ENCODE measurements around the gene PSMD9. TPM values are rescaled to one million over a fixed set of nuclear protein-coding genes. Genes with fewer than 3 reads are reported as not detected.
A peak's percentile ranks its signal among the peaks of the same experiment; 100 is the strongest.

Gene PSMD9, protein sequence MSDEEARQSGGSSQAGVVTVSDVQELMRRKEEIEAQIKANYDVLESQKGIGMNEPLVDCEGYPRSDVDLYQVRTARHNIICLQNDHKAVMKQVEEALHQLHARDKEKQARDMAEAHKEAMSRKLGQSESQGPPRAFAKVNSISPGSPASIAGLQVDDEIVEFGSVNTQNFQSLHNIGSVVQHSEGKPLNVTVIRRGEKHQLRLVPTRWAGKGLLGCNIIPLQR
- total RNA-seq (2014; rRNA removed; shearing (Covaris generic)), result 135 and 142 TPM in 2 replicates
- 89.2 and 90.2 TPM in 2 replicates for total RNA-seq (2022)
- Bru-seq, nascent RNA, result percentile 82 among the genes with signal in this experiment
- BruChase-seq, experiment 1, labeled RNA remaining after a 6-hour chase, result percentile 94 among the genes with signal in this experiment
- percentile 92 among the genes with signal in this experiment for BruChase-seq, experiment 2, labeled RNA remaining after a 2-hour chase
- long read RNA-seq, transcript PSMD9-201 (6 exons, 2,307 nt), result minor isoform, 9 of 177 reads
- long read RNA-seq, transcript PSMD9-207 (6 exons, 2,784 nt), result major isoform, 160 of 177 reads
- long read RNA-seq, partial matches to known transcripts, result 1 of 177 reads
- long read RNA-seq, other reads (novel, unspliced or antisense), result 0 of 177 reads

DNA sequence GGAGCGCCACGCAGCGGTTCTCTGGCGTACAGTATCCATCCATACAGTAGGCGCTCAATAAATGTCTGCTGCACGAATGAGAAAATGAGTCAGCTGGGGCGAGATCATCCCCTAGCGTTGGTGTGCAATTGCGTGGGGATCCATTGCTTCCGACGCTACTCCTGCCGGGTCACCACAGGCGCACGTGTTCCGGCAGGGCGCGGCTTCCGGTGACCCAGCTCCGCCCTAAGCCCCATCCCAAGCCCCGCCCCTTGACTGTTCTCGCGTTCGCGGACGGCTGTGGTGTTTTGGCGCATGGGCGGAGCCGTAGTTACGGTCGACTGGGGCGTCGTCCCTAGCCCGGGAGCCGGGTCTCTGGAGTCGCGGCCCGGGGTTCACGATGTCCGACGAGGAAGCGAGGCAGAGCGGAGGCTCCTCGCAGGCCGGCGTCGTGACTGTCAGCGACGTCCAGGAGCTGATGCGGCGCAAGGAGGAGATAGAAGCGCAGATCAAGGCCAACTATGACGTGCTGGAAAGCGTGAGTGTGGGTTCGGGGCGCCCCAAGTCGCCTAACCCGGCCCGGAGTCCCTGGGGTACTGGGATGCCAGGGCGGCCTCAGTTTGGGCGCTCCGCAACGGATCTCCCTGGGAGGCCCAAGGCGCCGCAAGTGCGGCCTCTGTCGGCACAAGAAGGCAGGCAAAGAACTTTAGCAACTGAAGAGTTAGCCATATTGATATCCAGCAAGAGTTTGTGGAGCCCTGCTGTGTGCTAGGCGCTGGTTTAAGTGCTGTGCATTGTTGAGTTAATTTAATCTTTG is at the start of gene PSMD9:
Gene PSMD9, plus strand, starts transcription at position 313 of the 796 bp plus-strand sequence. Its CDS starts 67 bp downstream, at position 380.
- ChIA-PET POLR2A (interaction anchor here (1.0 to 1.4 kb wide), 4 partner anchors 29 to 87 kb away, joined by 3 to 4 read pairs (median 4); no protein-coding TSS in a partner anchor), CTCF (ENCODE audit: unreplicated experiment) (interaction anchor here (0.6 to 1.3 kb wide), 5 partner anchors 84 to 96 kb away, joined by 3 to 8 read pairs (median 4); partner anchors contain the start of gene RHOF)
- H3K36me3 ChIP-seq (ENCODE audit: insufficient read depth, low read length), result peaks cover 27% of the 10 kb centered on the region
- peak; percentile 99 for DNase-seq (ENCODE audit: low spot score)
- H3K9me3 ChIP-seq (ENCODE audit: low read length), result no peaks in the 10 kb centered on the region
- H3K27ac ChIP-seq (ENCODE audit: low read depth, low read length, poor library complexity, severe bottlenecking), result peak within 1 kb of the TSS; percentile 86
- H4K20me1 ChIP-seq (ENCODE audit: insufficient read depth, low read length), result no peaks in the 10 kb centered on the region
- peak within 1 kb of the TSS; percentile 84 for H3K4me3 ChIP-seq (ENCODE audit: low read depth, low read length, poor library complexity, severe bottlenecking)
- peaks cover 46% of the 10 kb centered on the region for H3K79me2 ChIP-seq (ENCODE audit: insufficient read depth, low read depth, low read length)
- TF ChIP-seq EZH2phosphoT487 (IDR thresholded peaks at IDR 0.05; ENCODE audit: borderline replicate concordance, low read depth, low read length), result no peak
- TF ChIP-seq, protein P1, sequence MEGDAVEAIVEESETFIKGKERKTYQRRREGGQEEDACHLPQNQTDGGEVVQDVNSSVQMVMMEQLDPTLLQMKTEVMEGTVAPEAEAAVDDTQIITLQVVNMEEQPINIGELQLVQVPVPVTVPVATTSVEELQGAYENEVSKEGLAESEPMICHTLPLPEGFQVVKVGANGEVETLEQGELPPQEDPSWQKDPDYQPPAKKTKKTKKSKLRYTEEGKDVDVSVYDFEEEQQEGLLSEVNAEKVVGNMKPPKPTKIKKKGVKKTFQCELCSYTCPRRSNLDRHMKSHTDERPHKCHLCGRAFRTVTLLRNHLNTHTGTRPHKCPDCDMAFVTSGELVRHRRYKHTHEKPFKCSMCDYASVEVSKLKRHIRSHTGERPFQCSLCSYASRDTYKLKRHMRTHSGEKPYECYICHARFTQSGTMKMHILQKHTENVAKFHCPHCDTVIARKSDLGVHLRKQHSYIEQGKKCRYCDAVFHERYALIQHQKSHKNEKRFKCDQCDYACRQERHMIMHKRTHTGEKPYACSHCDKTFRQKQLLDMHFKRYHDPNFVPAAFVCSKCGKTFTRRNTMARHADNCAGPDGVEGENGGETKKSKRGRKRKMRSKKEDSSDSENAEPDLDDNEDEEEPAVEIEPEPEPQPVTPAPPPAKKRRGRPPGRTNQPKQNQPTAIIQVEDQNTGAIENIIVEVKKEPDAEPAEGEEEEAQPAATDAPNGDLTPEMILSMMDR (conservative IDR thresholded peaks at IDR 0.05; ENCODE audit: low read length), result peak; percentile 83
- intact Hi-C loops (cut with micrococcal nuclease; ENCODE audit: unreplicated experiment), result loop anchor here (1.0 to 5.0 kb wide), 5 partner anchors 50 to 191 kb away; no protein-coding TSS in a partner anchor
- peak within 1 kb of the TSS; percentile 87 for H2AFZ ChIP-seq (ENCODE audit: low read length)
- no peaks in the 10 kb centered on the region for H3K9me2 ChIP-seq (ENCODE audit: insufficient read depth, low read length)
- peaks cover 39% of the 10 kb centered on the region for H3K4me1 ChIP-seq (ENCODE audit: insufficient read depth, low read length, poor library complexity, severe bottlenecking)
- TSS peak; percentile 79 for BruUV-seq (replicated peaks)
- peak within 1 kb of the TSS; percentile 90 for H3K4me2 ChIP-seq (ENCODE audit: low read length)

DNA sequence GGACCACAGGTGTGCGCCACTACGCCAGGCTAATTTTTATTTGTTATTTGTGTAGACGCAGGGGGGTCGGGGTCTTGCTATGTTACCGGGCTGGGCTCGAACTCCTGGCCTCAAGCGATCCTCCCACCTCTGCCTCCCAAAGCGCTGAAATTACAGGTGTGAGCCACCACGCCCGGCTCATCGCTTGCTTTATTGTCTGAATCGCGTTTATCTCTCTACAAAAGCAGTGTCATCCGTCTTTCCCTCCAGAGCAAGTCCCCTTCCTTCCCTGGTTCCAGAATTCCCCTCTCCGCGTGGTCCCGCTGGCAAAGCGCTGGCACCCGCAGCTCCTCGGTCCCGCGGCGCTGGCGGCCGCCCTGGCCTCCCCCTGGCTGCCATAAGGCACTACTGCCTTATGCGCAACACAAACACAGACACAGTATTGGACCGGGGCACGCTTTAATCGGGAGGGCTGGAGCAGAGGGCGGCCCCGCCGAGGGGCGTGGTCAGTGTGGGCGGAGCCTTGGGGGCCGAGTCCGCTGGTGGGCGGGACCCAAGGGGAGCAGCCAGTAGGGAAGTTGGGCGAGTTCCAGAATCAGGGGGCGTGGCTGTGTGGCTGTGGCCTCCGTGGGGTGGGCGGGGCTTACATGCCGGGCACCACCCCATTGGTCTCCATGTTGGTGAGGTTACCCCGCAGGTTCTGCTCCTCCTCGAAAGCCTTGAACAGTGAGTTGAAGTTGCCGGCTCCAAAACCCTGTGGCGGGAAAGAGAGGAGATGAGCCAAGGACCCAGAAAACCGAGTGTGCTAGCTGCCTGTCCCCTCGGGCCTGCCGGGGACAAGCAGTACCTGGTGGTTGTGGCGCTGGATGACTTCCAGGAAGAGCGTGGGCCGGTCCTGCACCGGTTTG is 49.2 kb upstream of the PSMD9 start:
- Histone ChIP-seq H3K4me1 (ENCODE audit: insufficient read depth, low read length, poor library complexity, severe bottlenecking) (peaks cover 13% of the 10 kb centered on the region), H4K20me1 (ENCODE audit: insufficient read depth, low read length) (no peaks in the 10 kb centered on the region), H3K36me3 (ENCODE audit: insufficient read depth, low read length) (no peaks in the 10 kb centered on the region), H2AFZ (ENCODE audit: low read length) (peak overlapping the region; percentile 76), H3K9me3 (ENCODE audit: low read length) (no peaks in the 10 kb centered on the region), H3K4me2 (ENCODE audit: low read length) (peak overlapping the region; percentile 72), H3K27ac (ENCODE audit: low read depth, low read length, poor library complexity, severe bottlenecking) (no peak overlapping the region), H3K79me2 (ENCODE audit: insufficient read depth, low read depth, low read length) (no peaks in the 10 kb centered on the region), H3K4me3 (ENCODE audit: low read depth, low read length, poor library complexity, severe bottlenecking) (peak overlapping the region; percentile 71), H3K9me2 (ENCODE audit: insufficient read depth, low read length) (no peaks in the 10 kb centered on the region)
- POLR2A ChIA-PET, result no interaction called here
- peak; percentile 99 for DNase-seq (ENCODE audit: low spot score)
- intact Hi-C loops (cut with micrococcal nuclease; ENCODE audit: unreplicated experiment), result loop anchor here (2.0 kb wide), 1 partner anchor 49 kb away; the partner anchor contains the start of gene PSMD9
- CTCF ChIA-PET (ENCODE audit: unreplicated experiment), result no interaction called here
- BruUV-seq (replicated peaks), result no TSS peak
- TF ChIP-seq, protein P1 (conservative IDR thresholded peaks at IDR 0.05; ENCODE audit: low read length), result 0 out of 2 replicates have a peak, but pooled peaks have one; percentile 35
- no peak for TF ChIP-seq EZH2phosphoT487 (IDR thresholded peaks at IDR 0.05; ENCODE audit: borderline replicate concordance, low read depth, low read length)
